CD4-positive, alpha-beta T cell (primary cell): ENCODE measurements around the gene ITGA7. TPM values are rescaled to one million over a fixed set of nuclear protein-coding genes. Genes with fewer than 3 reads are reported as not detected.

Source experiments
- ATAC-seq: fragments of 200-7000 bp; cut with Tn5 transposase; one replicate; pipeline ENCODE4 v1.10.0; 2022; ENCODE audit warnings: mild to moderate bottlenecking; ENCODE audit not compliant: poor library complexity
- CTCF ChIA-PET: fragments of 350-600 bp; sonication (Branson Sonifier 250); formaldehyde crosslinking; loops from one replicate; lab custom pipeline; 2021; ENCODE audit warnings: antibody characterized with exemption, inconsistent platforms; lab: Charles Lee
- POLR2A ChIA-PET: fragments of 350-600 bp; sonication (Branson Sonifier 250); formaldehyde crosslinking; loops from one replicate; lab custom pipeline; 2021; ENCODE audit warnings: antibody characterized with exemption, inconsistent platforms; lab: Charles Lee
- DNase-seq, 14 experiments: peaks; one replicate each; pipeline ENCODE4 v3.0.0-alpha.2; 2013 to 2020; ENCODE audit warnings: mixed read lengths in 2 of 14
- H3K27ac ChIP-seq, 2 donors: one replicate each; pipeline versions ENCODE4 v1.5.1 to v1.7.0; 2013; ENCODE audit warnings: low read length in 2 of 2, low read depth in 1 of 2, mild to moderate bottlenecking in 1 of 2
- H3K27me3 ChIP-seq, 2 experiments: 1 replicate in 1 of 2; 2 replicates in 1 of 2; pipeline versions ENCODE4 v1.6.1 to v1.7.0; 2013; ENCODE audit warnings: low read length in 2 of 2, control low read depth in 1 of 2, mild to moderate bottlenecking in 1 of 2, moderate library complexity in 1 of 2; ENCODE audit not compliant: insufficient read depth in 2 of 2, control insufficient read depth in 1 of 2
- H3K36me3 ChIP-seq: one replicate; pipeline ENCODE4 v1.6.1; 2013; ENCODE audit warnings: low read length, control low read depth; ENCODE audit not compliant: insufficient read depth
- H3K4me1 ChIP-seq: one replicate; pipeline ENCODE4 v1.6.1; 2013; ENCODE audit warnings: low read length, control low read depth; ENCODE audit not compliant: insufficient read depth
- H3K4me3 ChIP-seq: one replicate; pipeline ENCODE4 v1.5.1; 2013; ENCODE audit warnings: mild to moderate bottlenecking, low read length, moderate library complexity
- H3K9me3 ChIP-seq, 2 experiments: 1 replicate in 1 of 2; 2 replicates in 1 of 2; pipeline versions ENCODE4 v1.6.1 to v1.7.0; 2013; ENCODE audit warnings: low read length in 2 of 2, mild to moderate bottlenecking in 2 of 2, control low read depth in 1 of 2, moderate library complexity in 1 of 2; ENCODE audit not compliant: control insufficient read depth in 1 of 2, insufficient read depth in 1 of 2
- H3K27ac Mint-ChIP-seq: one replicate; pipeline ENCODE4 v1.8.0; 2020; ENCODE audit warnings: mixed read lengths
- H3K27me3 Mint-ChIP-seq: one replicate; pipeline ENCODE4 v1.8.0; 2021; ENCODE audit warnings: mixed read lengths
- H3K36me3 Mint-ChIP-seq: one replicate; pipeline ENCODE4 v1.8.0; 2021; ENCODE audit warnings: low read depth, mixed read lengths
- H3K4me1 Mint-ChIP-seq: one replicate; pipeline ENCODE4 v1.8.0; 2021; ENCODE audit warnings: low read depth, mixed read lengths
- H3K4me3 Mint-ChIP-seq: one replicate; pipeline ENCODE4 v1.8.0; 2020; ENCODE audit warnings: mild to moderate bottlenecking, mixed read lengths
- H3K9me3 Mint-ChIP-seq: one replicate; pipeline ENCODE4 v1.8.0; 2020; ENCODE audit warnings: mixed read lengths
- intact Hi-C, 2 experiments: fragments of 100-400 bp; cut with DNase I in 1 of 2; cut with micrococcal nuclease in 1 of 2; formaldehyde crosslinking; loops; one replicate each; pipeline versions ENCODE4 v1.15.1 to v1.9.0; 2023 to 2025; cut with DNase I, micrococcal nuclease
- total RNA-seq, 174 experiments: library from RNA in 2 of 174; stranded (reverse) in 2 of 174; gene quantifications; one replicate each; pipeline ENCODE4 v1.2.3 and lab custom pipeline; 2021 to 2026
- TF ChIP-seq, protein P1 (sequence below): fragments of 200-600 bp; IDR thresholded peaks from one replicate; pipeline ENCODE4 v1.8.0; 2022; ENCODE audit warnings: antibody characterized with exemption, mild to moderate bottlenecking

The ITGA7 gene
- total RNA-seq, 2 experiments from 2014 or later, result 1.2 to 1.6 TPM

DNA sequence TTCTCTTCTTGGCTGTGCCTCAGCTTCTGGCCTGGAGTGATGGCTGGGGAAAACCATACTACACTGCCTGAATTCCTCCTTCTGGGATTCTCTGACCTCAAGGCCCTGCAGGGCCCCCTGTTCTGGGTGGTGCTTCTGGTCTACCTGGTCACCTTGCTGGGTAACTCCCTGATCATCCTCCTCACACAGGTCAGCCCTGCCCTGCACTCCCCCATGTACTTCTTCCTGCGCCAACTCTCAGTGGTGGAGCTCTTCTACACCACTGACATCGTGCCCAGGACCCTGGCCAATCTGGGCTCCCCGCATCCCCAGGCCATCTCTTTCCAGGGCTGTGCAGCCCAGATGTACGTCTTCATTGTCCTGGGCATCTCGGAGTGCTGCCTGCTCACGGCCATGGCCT lies 70.9 kb downstream of the ITGA7 start, which contains the start of gene OR10P1:
TSS of gene OR10P1 (plus strand) at position 40 of the 400 bp plus-strand sequence. CDS start at position 40, 0 bp downstream.
- Histone ChIP-seq H3K9me3 (no peaks in the 10 kb centered on the region), H3K4me1 (peaks cover 24% of the 10 kb centered on the region), H3K27me3 (no peaks in the 10 kb centered on the region), H3K4me3 (no peak within 1 kb of the TSS), H3K36me3 (no peaks in the 10 kb centered on the region), H3K27ac (no peak within 1 kb of the TSS)
- DNase-seq (no peak), ATAC-seq (no peak)
- TF ChIP-seq, protein P1, sequence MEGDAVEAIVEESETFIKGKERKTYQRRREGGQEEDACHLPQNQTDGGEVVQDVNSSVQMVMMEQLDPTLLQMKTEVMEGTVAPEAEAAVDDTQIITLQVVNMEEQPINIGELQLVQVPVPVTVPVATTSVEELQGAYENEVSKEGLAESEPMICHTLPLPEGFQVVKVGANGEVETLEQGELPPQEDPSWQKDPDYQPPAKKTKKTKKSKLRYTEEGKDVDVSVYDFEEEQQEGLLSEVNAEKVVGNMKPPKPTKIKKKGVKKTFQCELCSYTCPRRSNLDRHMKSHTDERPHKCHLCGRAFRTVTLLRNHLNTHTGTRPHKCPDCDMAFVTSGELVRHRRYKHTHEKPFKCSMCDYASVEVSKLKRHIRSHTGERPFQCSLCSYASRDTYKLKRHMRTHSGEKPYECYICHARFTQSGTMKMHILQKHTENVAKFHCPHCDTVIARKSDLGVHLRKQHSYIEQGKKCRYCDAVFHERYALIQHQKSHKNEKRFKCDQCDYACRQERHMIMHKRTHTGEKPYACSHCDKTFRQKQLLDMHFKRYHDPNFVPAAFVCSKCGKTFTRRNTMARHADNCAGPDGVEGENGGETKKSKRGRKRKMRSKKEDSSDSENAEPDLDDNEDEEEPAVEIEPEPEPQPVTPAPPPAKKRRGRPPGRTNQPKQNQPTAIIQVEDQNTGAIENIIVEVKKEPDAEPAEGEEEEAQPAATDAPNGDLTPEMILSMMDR, result no peak
- Mint-ChIP-seq H3K4me1 (peaks cover 9% of the 10 kb centered on the region), H3K27ac (peak within 1 kb of the TSS; percentile 59), H3K27me3 (peaks cover 14% of the 10 kb centered on the region), H3K9me3 (no peaks in the 10 kb centered on the region), H3K4me3 (peak within 1 kb of the TSS; percentile 66), H3K36me3 (no peaks in the 10 kb centered on the region)
- CTCF ChIA-PET, result no interaction called here
- POLR2A ChIA-PET, result no interaction called here
- intact Hi-C loops, result no loop called here

DNA sequence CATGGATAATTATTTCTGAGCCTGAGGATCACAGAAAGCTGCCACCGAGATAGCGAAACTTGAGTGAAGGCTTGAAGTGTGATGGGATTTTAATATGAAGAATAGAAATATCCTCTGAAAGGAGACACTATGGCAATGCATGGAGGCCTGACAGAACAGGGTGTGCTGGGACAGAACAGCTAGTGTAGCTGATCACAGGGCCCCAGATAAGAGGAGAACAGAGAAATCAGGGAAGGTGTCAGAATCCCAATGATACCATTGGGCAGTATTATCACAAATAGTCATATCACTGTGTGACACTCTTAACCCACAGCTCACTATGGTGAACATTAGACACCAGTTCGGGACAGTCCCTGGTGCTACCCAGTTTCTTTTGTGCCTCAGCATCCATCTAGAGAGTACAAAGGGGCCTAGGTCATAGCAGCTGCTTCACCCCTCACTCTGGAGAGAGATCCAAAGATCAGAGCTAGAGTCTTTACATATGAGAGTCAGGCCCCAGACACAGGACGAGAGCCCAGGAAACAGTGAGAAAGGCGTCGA lies 71.5 kb downstream of the ITGA7 start:
- ChIA-PET POLR2A (no interaction called here), CTCF (no interaction called here)
- no peaks in the 10 kb centered on the region for H3K36me3 ChIP-seq
- H3K9me3 ChIP-seq, result no peaks in the 10 kb centered on the region
- H3K4me1 ChIP-seq, result peaks cover 21% of the 10 kb centered on the region
- H3K27ac Mint-ChIP-seq, result no peak overlapping the region
- H3K27ac ChIP-seq, result no peak overlapping the region
- H3K27me3 Mint-ChIP-seq, result peaks cover 14% of the 10 kb centered on the region
- TF ChIP-seq, protein P1, result no peak
- H3K4me3 ChIP-seq, result no peak overlapping the region
- H3K27me3 ChIP-seq, result no peaks in the 10 kb centered on the region
- H3K9me3 Mint-ChIP-seq, result no peaks in the 10 kb centered on the region
- ATAC-seq, result no peak
- no peaks in the 10 kb centered on the region for H3K36me3 Mint-ChIP-seq
- no peak for DNase-seq
- H3K4me3 Mint-ChIP-seq, result no peak overlapping the region
- intact Hi-C loops, result no loop called here
- H3K4me1 Mint-ChIP-seq, result peaks cover 9% of the 10 kb centered on the region

Other genes starting within 250 kb of the ITGA7 start
- not detected for gene OR6C70, start 237.8 kb downstream of the ITGA7 start, total RNA-seq
- gene OR6C68, start 215.5 kb downstream of the ITGA7 start, total RNA-seq, result not detected
- not detected for gene OR6C4, start 158.3 kb downstream of the ITGA7 start, total RNA-seq
- gene OR2AP1, start 135.4 kb downstream of the ITGA7 start, total RNA-seq, result under 1 TPM in 1 of 2 experiments, not detected in 1; 0.22 TPM
- gene OR10P1, start 71.0 kb downstream of the ITGA7 start, total RNA-seq, result not detected
- 10 to 100 TPM; 34.8 to 36.9 TPM for gene BLOC1S1, start 8.1 kb upstream of the ITGA7 start, total RNA-seq
- gene RDH5, start 12.5 kb upstream of the ITGA7 start, total RNA-seq, result 1 to 10 TPM; 8.8 TPM
- 10 to 100 TPM; 34.0 to 36.4 TPM for gene CD63, start 21.1 kb upstream of the ITGA7 start, total RNA-seq
- gene GDF11, start 35.2 kb upstream of the ITGA7 start, total RNA-seq, result 1 to 10 TPM; 4.4 to 6.6 TPM
- 10 to 100 TPM; 38.2 to 38.6 TPM for gene SARNP, start 109.8 kb upstream of the ITGA7 start, total RNA-seq
- gene ORMDL2, start 110.1 kb upstream of the ITGA7 start, total RNA-seq, result 10 to 100 TPM; 13.0 to 14.9 TPM
- 10 to 100 TPM; 17.8 to 21.0 TPM for gene DNAJC14, start 121.7 kb upstream of the ITGA7 start, total RNA-seq
- not detected for gene MMP19, start 135.0 kb upstream of the ITGA7 start, total RNA-seq
- 10 to 100 TPM; 13.7 to 16.7 TPM for gene PYM1, start 220.0 kb upstream of the ITGA7 start, total RNA-seq
- 100 to 1,000 TPM; 799 to 818 TPM for gene DGKA, start 223.3 kb upstream of the ITGA7 start, total RNA-seq